Adipocyte (in vitro differentiated cells): ENCODE results near the gene DLEC1.
"Not testable (repeated sequence)": the region's sequence is repeated elsewhere in the genome, so short reads cannot be mapped to it uniquely, and the experiment has no call there.

ENCODE experiments used
- DNase-seq: peaks from one replicate; pipeline ENCODE4 v3.0.0-alpha.2; 2015; ENCODE audit warnings: low read depth
- H3K27me3 ChIP-seq: replicated peaks from 2 replicates; pipeline ENCODE4 v1.7.0; 2013; ENCODE audit warnings: mild to moderate bottlenecking, low read length, moderate library complexity; ENCODE audit not compliant: control insufficient read depth, insufficient read depth
- H3K36me3 ChIP-seq: 2 replicates; pipeline ENCODE4 v1.7.0; 2013; ENCODE audit warnings: low read length, mild to moderate bottlenecking, moderate library complexity; ENCODE audit not compliant: control insufficient read depth, insufficient read depth, severe bottlenecking
- H3K4me1 ChIP-seq: 2 replicates; pipeline ENCODE4 v1.7.0; 2013; ENCODE audit warnings: mild to moderate bottlenecking, low read length, moderate library complexity; ENCODE audit not compliant: control insufficient read depth, insufficient read depth
- H3K4me3 ChIP-seq: 2 replicates; pipeline ENCODE4 v1.7.0; 2013; ENCODE audit warnings: mild to moderate bottlenecking, low read length, moderate library complexity
- H3K9ac ChIP-seq: 2 replicates; pipeline ENCODE4 v1.7.0; 2013; ENCODE audit warnings: mild to moderate bottlenecking, low read length, moderate library complexity
- H3K9me3 ChIP-seq: 2 replicates; pipeline ENCODE4 v1.7.0; 2013; ENCODE audit warnings: mild to moderate bottlenecking, low read length, moderate library complexity; ENCODE audit not compliant: control insufficient read depth

The DLEC1 gene

GRCh38 chr3:38049358-38050126 lies 10.5 kb downstream of the DLEC1 start:
- Histone ChIP-seq H3K36me3 (no peaks in the 10 kb centered on the region), H3K4me1 (no peaks in the 10 kb centered on the region), H3K4me3 (no peak overlapping the region), H3K9ac (no peak overlapping the region), H3K27me3 (peaks cover 22% of the 10 kb centered on the region), H3K9me3 (no peaks in the 10 kb centered on the region)
- DNase-seq: no peak

GRCh38 chr3:38051131-38051530 lies 12.1 kb downstream of the DLEC1 start:
- Histone ChIP-seq H3K27me3 (peaks cover 20% of the 10 kb centered on the region), H3K36me3 (no peaks in the 10 kb centered on the region), H3K9me3 (no peaks in the 10 kb centered on the region), H3K4me1 (no peaks in the 10 kb centered on the region), H3K9ac (no peak overlapping the region), H3K4me3 (no peak overlapping the region)
- no peak for DNase-seq

GRCh38 chr3:38053286-38053685 lies 14.3 kb downstream of the DLEC1 start:
- H3K4me1 ChIP-seq, H3K9ac ChIP-seq, H3K36me3 ChIP-seq, DNase-seq, H3K9me3 ChIP-seq, H3K4me3 ChIP-seq: not testable (repeated sequence)
- H3K27me3 ChIP-seq: peaks cover 16% of the 10 kb centered on the region

GRCh38 chr3:38053813-38054498 lies 14.9 kb downstream of the DLEC1 start:
- not testable (repeated sequence) for H3K9ac ChIP-seq, H3K36me3 ChIP-seq, H3K4me1 ChIP-seq, DNase-seq, H3K9me3 ChIP-seq, H3K4me3 ChIP-seq
- H3K27me3 ChIP-seq: peaks cover 16% of the 10 kb centered on the region

- Histone ChIP-seq H3K9ac (no peak overlapping the region), H3K4me1 (no peaks in the 10 kb centered on the region), H3K27me3 (peaks cover 22% of the 10 kb centered on the region), H3K9me3 (no peaks in the 10 kb centered on the region), H3K4me3 (no peak overlapping the region), H3K36me3 (no peaks in the 10 kb centered on the region)
- no peak for DNase-seq
These were observed 15.5 kb downstream of the DLEC1 start for GRCh38 chr3:38054499-38055001.

- H3K4me1 ChIP-seq: no peaks in the 10 kb centered on the region
- no peak for DNase-seq
These were observed 20.1 kb downstream of the DLEC1 start for GRCh38 chr3:38059148-38059547.

GRCh38 chr3:38059591-38059990 lies 20.6 kb downstream of the DLEC1 start:
- H3K9ac ChIP-seq: no peak overlapping the region
- H3K4me1 ChIP-seq: no peaks in the 10 kb centered on the region
- no peak overlapping the region for H3K4me3 ChIP-seq
- no peaks in the 10 kb centered on the region for H3K9me3 ChIP-seq
- no peaks in the 10 kb centered on the region for H3K36me3 ChIP-seq
- DNase-seq: no peak
- peaks cover 31% of the 10 kb centered on the region for H3K27me3 ChIP-seq

More at GRCh38 chr3:38059148-38059547, 20.1 kb downstream of the DLEC1 start:
- Histone ChIP-seq H3K36me3 (no peaks in the 10 kb centered on the region), H3K4me3 (no peak overlapping the region), H3K9ac (no peak overlapping the region), H3K9me3 (no peaks in the 10 kb centered on the region), H3K27me3 (peaks cover 35% of the 10 kb centered on the region)

- Histone ChIP-seq H3K4me3 (no peak overlapping the region), H3K9me3 (no peaks in the 10 kb centered on the region), H3K27me3 (peaks cover 29% of the 10 kb centered on the region), H3K9ac (no peak overlapping the region), H3K36me3 (no peaks in the 10 kb centered on the region), H3K4me1 (no peaks in the 10 kb centered on the region)
- DNase-seq: no peak
These were observed 23.8 kb downstream of the DLEC1 start for GRCh38 chr3:38062809-38063208.

GRCh38 chr3:38064453-38064852 lies 25.4 kb downstream of the DLEC1 start:
- Histone ChIP-seq H3K4me1 (peaks cover 12% of the 10 kb centered on the region), H3K27me3 (peaks cover 24% of the 10 kb centered on the region)
- H3K36me3 ChIP-seq, DNase-seq, H3K4me3 ChIP-seq, H3K9me3 ChIP-seq, H3K9ac ChIP-seq: not testable (repeated sequence)

GRCh38 chr3:38067508-38068233 lies 28.7 kb downstream of the DLEC1 start:
- Histone ChIP-seq H3K9ac (no peak overlapping the region), H3K4me3 (no peak overlapping the region), H3K4me1 (peaks cover 14% of the 10 kb centered on the region), H3K36me3 (no peaks in the 10 kb centered on the region), H3K27me3 (peaks cover 5% of the 10 kb centered on the region), H3K9me3 (no peaks in the 10 kb centered on the region)
- DNase-seq: no peak

- H3K36me3 ChIP-seq: no peaks in the 10 kb centered on the region
- no peak overlapping the region for H3K9ac ChIP-seq
- no peak for DNase-seq
- H3K4me1 ChIP-seq: peaks cover 16% of the 10 kb centered on the region
- no peak overlapping the region for H3K4me3 ChIP-seq
- no peaks in the 10 kb centered on the region for H3K9me3 ChIP-seq
- peaks cover 2% of the 10 kb centered on the region for H3K27me3 ChIP-seq
These were observed 31.0 kb downstream of the DLEC1 start for GRCh38 chr3:38070013-38070412.
